Measurements from ENCODE around the gene DGKK. TPM values are rescaled to one million over a fixed set of nuclear protein-coding genes. Genes with fewer than 3 reads are reported as not detected.

DGKK gene
- polyA plus RNA-seq, 1 donor (not counting 4 experiments of a cell fraction or from before 2014, with no cell fraction given): not detected

DNA sequence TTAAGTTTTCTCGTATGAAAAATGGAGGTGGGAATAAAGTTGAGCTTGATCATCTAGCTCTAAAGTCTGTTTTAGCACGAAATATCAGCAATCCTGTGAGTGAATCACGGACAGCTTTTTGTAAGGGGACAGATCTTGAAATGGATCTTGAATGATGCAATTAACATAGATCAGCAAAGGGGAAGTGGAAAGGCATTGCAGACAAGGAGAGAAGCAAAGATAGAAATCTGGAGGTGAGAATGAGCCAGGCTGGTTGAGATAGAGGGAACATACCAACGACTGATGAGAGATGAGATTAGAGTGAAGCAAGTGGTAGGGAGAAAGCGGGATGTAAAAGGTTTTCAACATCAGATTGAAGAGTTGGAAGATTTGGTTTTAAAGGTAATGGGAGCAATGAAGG, 4.6 kb upstream of the DGKK start:
- no peak overlapping the region for H3K4me3 ChIP-seq (ENCODE audit: control insufficient read depth in 2 of 3, extremely low read depth in 1 of 3, insufficient read depth in 2 of 3, low read depth in 1 of 3, low read length in 3 of 3)
- H4K20me1 ChIP-seq (ENCODE audit: control insufficient read depth, extremely low read depth, insufficient read depth, low read length): no peaks in the 10 kb centered on the region
- H3K4me1 ChIP-seq (ENCODE audit: control insufficient read depth, extremely low read depth, insufficient read depth, low read length): no peaks in the 10 kb centered on the region
- no peak for TF ChIP-seq EZH2 (IDR thresholded peaks at IDR 0.05; ENCODE audit: low read length)
- TF ChIP-seq, protein P1, sequence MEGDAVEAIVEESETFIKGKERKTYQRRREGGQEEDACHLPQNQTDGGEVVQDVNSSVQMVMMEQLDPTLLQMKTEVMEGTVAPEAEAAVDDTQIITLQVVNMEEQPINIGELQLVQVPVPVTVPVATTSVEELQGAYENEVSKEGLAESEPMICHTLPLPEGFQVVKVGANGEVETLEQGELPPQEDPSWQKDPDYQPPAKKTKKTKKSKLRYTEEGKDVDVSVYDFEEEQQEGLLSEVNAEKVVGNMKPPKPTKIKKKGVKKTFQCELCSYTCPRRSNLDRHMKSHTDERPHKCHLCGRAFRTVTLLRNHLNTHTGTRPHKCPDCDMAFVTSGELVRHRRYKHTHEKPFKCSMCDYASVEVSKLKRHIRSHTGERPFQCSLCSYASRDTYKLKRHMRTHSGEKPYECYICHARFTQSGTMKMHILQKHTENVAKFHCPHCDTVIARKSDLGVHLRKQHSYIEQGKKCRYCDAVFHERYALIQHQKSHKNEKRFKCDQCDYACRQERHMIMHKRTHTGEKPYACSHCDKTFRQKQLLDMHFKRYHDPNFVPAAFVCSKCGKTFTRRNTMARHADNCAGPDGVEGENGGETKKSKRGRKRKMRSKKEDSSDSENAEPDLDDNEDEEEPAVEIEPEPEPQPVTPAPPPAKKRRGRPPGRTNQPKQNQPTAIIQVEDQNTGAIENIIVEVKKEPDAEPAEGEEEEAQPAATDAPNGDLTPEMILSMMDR (optimal IDR thresholded peaks at IDR 0.05 in 1 of 3, IDR thresholded peaks at IDR 0.05 in 1 of 3, conservative IDR thresholded peaks at IDR 0.05 in 1 of 3; ENCODE audit: extremely low read depth in 1 of 3, insufficient read depth in 2 of 3, low read length in 3 of 3): no peak
- peaks cover 28% of the 10 kb centered on the region for H3K27me3 ChIP-seq (ENCODE audit: control insufficient read depth, extremely low read depth, insufficient read depth, low read length)
- no peak overlapping the region for H3K9ac ChIP-seq (ENCODE audit: control insufficient read depth, extremely low read depth, insufficient read depth, low read length)
- H3K27ac ChIP-seq (ENCODE audit: control insufficient read depth, insufficient read depth, low read length): no peak overlapping the region
- no peak for DNase-seq (ENCODE audit: low read depth, low spot score)
- H3K36me3 ChIP-seq (ENCODE audit: control insufficient read depth in 2 of 2, extremely low read depth in 1 of 2, insufficient read depth in 2 of 2, low read length in 2 of 2): no peaks in the 10 kb centered on the region
- no peaks in the 10 kb centered on the region for H3K79me2 ChIP-seq (ENCODE audit: control insufficient read depth, insufficient read depth, low read length)
- H3K4me2 ChIP-seq (ENCODE audit: control insufficient read depth, extremely low read depth, insufficient read depth, low read depth, low read length): no peak overlapping the region
- no peak overlapping the region for H2AFZ ChIP-seq (ENCODE audit: control insufficient read depth, low read length)
- H3K9me1 ChIP-seq (ENCODE audit: control insufficient read depth, extremely low read depth, insufficient read depth, low read length): no peaks in the 10 kb centered on the region
- dilution Hi-C loops (cut with MboI; ENCODE audit: extremely low pct_ligation_motif_present, low sequenced_read_pairs): no loop called here
- no peaks in the 10 kb centered on the region for H3K9me3 ChIP-seq (ENCODE audit: control insufficient read depth, low read depth, low read length)
- FAIRE-seq: no peak

DNA sequence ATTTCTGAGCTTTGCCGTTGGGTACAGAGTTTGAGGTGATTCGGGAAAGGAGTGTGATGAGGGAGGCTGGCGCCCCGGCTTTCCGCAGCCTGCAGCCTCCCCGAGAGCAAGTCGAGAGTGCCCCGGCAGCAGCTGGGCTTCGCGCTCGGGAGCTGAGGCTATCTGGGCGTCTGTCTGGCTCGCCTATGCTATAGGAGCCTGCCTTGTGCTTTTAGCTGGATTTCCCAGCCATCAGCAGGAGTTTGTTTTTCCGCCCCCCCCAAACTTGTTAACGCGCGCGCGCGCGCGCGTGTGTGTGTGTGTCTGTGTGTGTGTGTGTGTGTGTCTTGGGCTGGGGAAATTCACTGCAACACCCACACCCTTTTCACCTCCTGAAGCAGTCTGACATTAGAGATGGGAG, 765 bp upstream of the DGKK start:
- dilution Hi-C loops (cut with MboI; ENCODE audit: extremely low pct_ligation_motif_present, low sequenced_read_pairs): no loop called here
- no peak overlapping the region for H3K4me2 ChIP-seq (ENCODE audit: control insufficient read depth, extremely low read depth, insufficient read depth, low read depth, low read length)
- H3K9ac ChIP-seq (ENCODE audit: control insufficient read depth, extremely low read depth, insufficient read depth, low read length): no peak overlapping the region

More for the DNA sequence above, 765 bp upstream of the DGKK start:
- H3K4me1 ChIP-seq (ENCODE audit: control insufficient read depth, extremely low read depth, insufficient read depth, low read length): no peaks in the 10 kb centered on the region
- peaks cover 52% of the 10 kb centered on the region for H3K27me3 ChIP-seq (ENCODE audit: control insufficient read depth, extremely low read depth, insufficient read depth, low read length)
- H4K20me1 ChIP-seq (ENCODE audit: control insufficient read depth, extremely low read depth, insufficient read depth, low read length): no peaks in the 10 kb centered on the region
- FAIRE-seq: no peak
- no peak overlapping the region for H3K4me3 ChIP-seq (ENCODE audit: control insufficient read depth in 2 of 3, extremely low read depth in 1 of 3, insufficient read depth in 2 of 3, low read depth in 1 of 3, low read length in 3 of 3)
- no peaks in the 10 kb centered on the region for H3K36me3 ChIP-seq (ENCODE audit: control insufficient read depth in 2 of 2, extremely low read depth in 1 of 2, insufficient read depth in 2 of 2, low read length in 2 of 2)
- H3K9me1 ChIP-seq (ENCODE audit: control insufficient read depth, extremely low read depth, insufficient read depth, low read length): no peaks in the 10 kb centered on the region
- H3K9me3 ChIP-seq (ENCODE audit: control insufficient read depth, low read depth, low read length): no peaks in the 10 kb centered on the region
- no peak for DNase-seq (ENCODE audit: low read depth, low spot score)
- H3K27ac ChIP-seq (ENCODE audit: control insufficient read depth, insufficient read depth, low read length): no peak overlapping the region
- no peaks in the 10 kb centered on the region for H3K79me2 ChIP-seq (ENCODE audit: control insufficient read depth, insufficient read depth, low read length)
- H2AFZ ChIP-seq (ENCODE audit: control insufficient read depth, low read length): no peak overlapping the region
- peak; percentile 73 for TF ChIP-seq EZH2 (IDR thresholded peaks at IDR 0.05; ENCODE audit: low read length)
- TF ChIP-seq, protein P1 (optimal IDR thresholded peaks at IDR 0.05 in 1 of 3, IDR thresholded peaks at IDR 0.05 in 1 of 3, conservative IDR thresholded peaks at IDR 0.05 in 1 of 3; ENCODE audit: extremely low read depth in 1 of 3, insufficient read depth in 2 of 3, low read length in 3 of 3): no peak
